GM19463 (cell line): Measurements from ENCODE around the gene MC2R.
A peak's percentile ranks its signal among the peaks of the same experiment; 100 is the strongest.
"Not testable (repeated sequence)": the region's sequence is repeated elsewhere in the genome, so short reads cannot be mapped to it uniquely, and the experiment has no call there.

Experiments used
- ATAC-seq: cut with Tn5 transposase; IDR thresholded peaks from one replicate; pipeline ENCODE4 v1.9.1; 2021; ENCODE audit warnings: mild to moderate bottlenecking, moderate library complexity; ENCODE audit not compliant: unreplicated experiment

Gene MC2R

GRCh38 chr18:13894531-13894930 lies 20.8 kb downstream of the MC2R start:
- ATAC-seq, result no peak

GRCh38 chr18:13893418-13893760 lies 21.9 kb downstream of the MC2R start:
- ATAC-seq, result peak; percentile 97

- ATAC-seq, result no peak
Observed at GRCh38 chr18:13892098-13892497, 23.2 kb downstream of the MC2R start.

- ATAC-seq, result no peak
Observed at GRCh38 chr18:13890761-13891361, 24.5 kb downstream of the MC2R start.

- no peak for ATAC-seq
Observed at GRCh38 chr18:13889671-13890070, 25.7 kb downstream of the MC2R start.

GRCh38 chr18:13888191-13888716 lies 27.1 kb downstream of the MC2R start:
- ATAC-seq, result no peak

GRCh38 chr18:13885009-13885408 lies 30.3 kb downstream of the MC2R start:
- no peak for ATAC-seq

GRCh38 chr18:13879937-13880336 lies 35.4 kb downstream of the MC2R start:
- no peak for ATAC-seq

- no peak for ATAC-seq
Observed at GRCh38 chr18:13879492-13879891, 35.8 kb downstream of the MC2R start.

- ATAC-seq, result no peak
Observed at GRCh38 chr18:13878857-13879256, 36.5 kb downstream of the MC2R start.

GRCh38 chr18:13877157-13877556 lies 38.2 kb downstream of the MC2R start:
- ATAC-seq, result no peak

- ATAC-seq, result no peak
Observed at GRCh38 chr18:13874558-13874957, 40.8 kb downstream of the MC2R start.

GRCh38 chr18:13872932-13873331 lies 42.4 kb downstream of the MC2R start:
- no peak for ATAC-seq

GRCh38 chr18:13872373-13872772 lies 43.0 kb downstream of the MC2R start:
- no peak for ATAC-seq

- no peak for ATAC-seq
Observed at GRCh38 chr18:13871701-13872100, 43.6 kb downstream of the MC2R start.

GRCh38 chr18:13868501-13869271 lies 46.6 kb downstream of the MC2R start:
- no peak for ATAC-seq

- not testable (repeated sequence) for ATAC-seq
Observed at GRCh38 chr18:13862898-13863297, 52.4 kb downstream of the MC2R start.

- no peak for ATAC-seq
Observed at GRCh38 chr18:13849791-13850190, 65.5 kb downstream of the MC2R start.

GRCh38 chr18:13836559-13836958 lies 78.8 kb downstream of the MC2R start:
- no peak for ATAC-seq

GRCh38 chr18:13835202-13835601 lies 80.1 kb downstream of the MC2R start:
- ATAC-seq, result no peak

GRCh38 chr18:13834496-13835015 lies 80.8 kb downstream of the MC2R start:
- no peak for ATAC-seq
